Measurements from ENCODE around the gene UGT1A6. TPM values are rescaled to one million over a fixed set of nuclear protein-coding genes. Genes with fewer than 3 reads are reported as not detected.

Gene UGT1A6
- total and polyA plus RNA-seq, 2 experiments from 2014 or later: not detected

GRCh38 chr2:233712611-233713261 lies 20.0 kb downstream of the UGT1A6 start, which contains the start of gene UGT1A5:
TSS of gene UGT1A5 (plus strand) at chr2:233712907. CDS start at chr2:233712992, 85 bp downstream.
- peaks cover 6% of the 10 kb centered on the region; the same call in 1 of the 2 replicates for H3K4me1 ChIP-seq (ENCODE audit: insufficient read depth)
- H3K27me3 ChIP-seq (replicated peaks; ENCODE audit: insufficient read depth): peaks cover 64% of the 10 kb centered on the region
- TF ChIP-seq EZH2phosphoT487 (IDR thresholded peaks at IDR 0.05; ENCODE audit: insufficient read depth, low read depth) (no peak), EZH2 (IDR thresholded peaks at IDR 0.05; ENCODE audit: insufficient read depth, poor library complexity, severe bottlenecking) (no peak)
- H3K4me3 ChIP-seq: no peak within 1 kb of the TSS
- no peak for DNase-seq
- no peaks in the 10 kb centered on the region for H3F3A ChIP-seq (ENCODE audit: insufficient read depth)
- no peaks in the 10 kb centered on the region for H3K79me2 ChIP-seq (ENCODE audit: insufficient read depth)
- H3K9ac ChIP-seq: no peak within 1 kb of the TSS
- no peak within 1 kb of the TSS for H3K4me2 ChIP-seq (ENCODE audit: unreplicated experiment)
- 40 to 45% methylated on average over 14 of the region's 14 CpGs for WGBS, 2 experiments (ENCODE audit: low coverage in 1 of 2, low lambda C conversion rate in 2 of 2, missing lambda C conversion rate in 2 of 2)
- H3K27ac ChIP-seq: no peak within 1 kb of the TSS
- H2AFZ ChIP-seq: no peak within 1 kb of the TSS
- H3K9me2 ChIP-seq (ENCODE audit: insufficient read depth): no peaks in the 10 kb centered on the region
- in situ Hi-C loops (cut with MboI): loop anchor here (10.0 kb wide), 1 partner anchor 258 kb away; no protein-coding TSS in a partner anchor
- H3K36me3 ChIP-seq (ENCODE audit: low read depth): no peaks in the 10 kb centered on the region
- no peaks in the 10 kb centered on the region for H3K9me3 ChIP-seq (ENCODE audit: low read depth)
- no peaks in the 10 kb centered on the region for H4K20me1 ChIP-seq (ENCODE audit: insufficient read depth)

DNA sequence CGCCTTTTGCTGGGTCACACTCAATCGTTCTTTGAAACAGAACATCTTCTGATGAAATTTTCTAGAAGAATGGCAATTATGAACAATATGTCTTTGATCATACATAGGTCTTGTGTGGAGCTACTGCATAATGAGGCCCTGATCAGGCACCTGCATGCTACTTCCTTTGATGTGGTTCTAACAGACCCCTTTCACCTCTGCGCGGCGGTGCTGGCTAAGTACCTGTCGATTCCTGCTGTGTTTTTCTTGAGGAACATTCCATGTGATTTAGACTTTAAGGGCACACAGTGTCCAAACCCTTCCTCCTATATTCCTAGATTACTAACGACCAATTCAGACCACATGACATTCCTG lies 20.5 kb downstream of the UGT1A6 start:
- H3K36me3 ChIP-seq (ENCODE audit: low read depth): no peaks in the 10 kb centered on the region
- no peak overlapping the region for H3K9ac ChIP-seq
- H3K4me3 ChIP-seq: no peak overlapping the region
- H3K9me3 ChIP-seq (ENCODE audit: low read depth): no peaks in the 10 kb centered on the region
- peaks cover 1% of the 10 kb centered on the region; the same call in 1 of the 2 replicates for H3K4me1 ChIP-seq (ENCODE audit: insufficient read depth)
- no peak for TF ChIP-seq EZH2phosphoT487 (IDR thresholded peaks at IDR 0.05; ENCODE audit: insufficient read depth, low read depth)
- no peak for TF ChIP-seq EZH2 (IDR thresholded peaks at IDR 0.05; ENCODE audit: insufficient read depth, poor library complexity, severe bottlenecking)
- no peak for DNase-seq
- H3K4me2 ChIP-seq (ENCODE audit: unreplicated experiment): no peak overlapping the region
- no peaks in the 10 kb centered on the region for H3K9me2 ChIP-seq (ENCODE audit: insufficient read depth)
- no peak overlapping the region for H3K27ac ChIP-seq
- H3F3A ChIP-seq (ENCODE audit: insufficient read depth): no peaks in the 10 kb centered on the region
- no peaks in the 10 kb centered on the region for H3K79me2 ChIP-seq (ENCODE audit: insufficient read depth)
- no peak overlapping the region for H2AFZ ChIP-seq
- in situ Hi-C loops (cut with MboI): loop anchor here (10.0 kb wide), 1 partner anchor 258 kb away; no protein-coding TSS in a partner anchor
- WGBS, 2 experiments (ENCODE audit: low coverage in 1 of 2, low lambda C conversion rate in 2 of 2, missing lambda C conversion rate in 2 of 2): 48 to 54% methylated on average over 7 of the region's 7 CpGs
- peaks cover 65% of the 10 kb centered on the region for H3K27me3 ChIP-seq (replicated peaks; ENCODE audit: insufficient read depth)
- no peaks in the 10 kb centered on the region for H4K20me1 ChIP-seq (ENCODE audit: insufficient read depth)

GRCh38 chr2:233714121-233714520 lies 21.4 kb downstream of the UGT1A6 start:
- Histone ChIP-seq H3K79me2 (ENCODE audit: insufficient read depth) (no peaks in the 10 kb centered on the region), H3F3A (ENCODE audit: insufficient read depth) (no peaks in the 10 kb centered on the region), H3K27me3 (replicated peaks; ENCODE audit: insufficient read depth) (peaks cover 65% of the 10 kb centered on the region), H3K4me3 (no peak overlapping the region), H3K9ac (no peak overlapping the region), H4K20me1 (ENCODE audit: insufficient read depth) (no peaks in the 10 kb centered on the region), H3K9me3 (ENCODE audit: low read depth) (no peaks in the 10 kb centered on the region), H3K27ac (no peak overlapping the region), H2AFZ (no peak overlapping the region), H3K4me2 (ENCODE audit: unreplicated experiment) (no peak overlapping the region), H3K4me1 (ENCODE audit: insufficient read depth) (no peaks in the 10 kb centered on the region), H3K9me2 (ENCODE audit: insufficient read depth) (no peaks in the 10 kb centered on the region), H3K36me3 (ENCODE audit: low read depth) (no peaks in the 10 kb centered on the region)
- no peak for DNase-seq
- in situ Hi-C loops (cut with MboI): loop anchor here (10.0 kb wide), 1 partner anchor 259 kb away; no protein-coding TSS in a partner anchor
- TF ChIP-seq EZH2phosphoT487 (IDR thresholded peaks at IDR 0.05; ENCODE audit: insufficient read depth, low read depth): no peak
- TF ChIP-seq EZH2 (IDR thresholded peaks at IDR 0.05; ENCODE audit: insufficient read depth, poor library complexity, severe bottlenecking): no peak
- WGBS, 2 experiments (ENCODE audit: low coverage in 1 of 2, low lambda C conversion rate in 2 of 2, missing lambda C conversion rate in 2 of 2): 60 to 74% methylated on average over 2 of the region's 2 CpGs

GRCh38 chr2:233718552-233718951 lies 25.9 kb downstream of the UGT1A6 start, which contains the start of gene UGT1A4:
TSS of gene UGT1A4 (plus strand) at chr2:233718736. CDS start at chr2:233718821, 85 bp downstream.
- Histone ChIP-seq H3K79me2 (ENCODE audit: insufficient read depth) (no peaks in the 10 kb centered on the region), H3K4me3 (no peak within 1 kb of the TSS), H3F3A (ENCODE audit: insufficient read depth) (no peaks in the 10 kb centered on the region), H3K4me2 (ENCODE audit: unreplicated experiment) (no peak within 1 kb of the TSS), H3K4me1 (ENCODE audit: insufficient read depth) (no peaks in the 10 kb centered on the region), H3K27me3 (replicated peaks; ENCODE audit: insufficient read depth) (peaks cover 45% of the 10 kb centered on the region), H2AFZ (no peak within 1 kb of the TSS), H4K20me1 (ENCODE audit: insufficient read depth) (no peaks in the 10 kb centered on the region), H3K27ac (no peak within 1 kb of the TSS), H3K9me3 (ENCODE audit: low read depth) (no peaks in the 10 kb centered on the region), H3K36me3 (ENCODE audit: low read depth) (no peaks in the 10 kb centered on the region), H3K9me2 (ENCODE audit: insufficient read depth) (no peaks in the 10 kb centered on the region), H3K9ac (no peak within 1 kb of the TSS)
- 52 to 58% methylated on average over 7 of the region's 7 CpGs for WGBS, 2 experiments (ENCODE audit: low coverage in 1 of 2, low lambda C conversion rate in 2 of 2, missing lambda C conversion rate in 2 of 2)
- no peak for DNase-seq
- TF ChIP-seq EZH2 (IDR thresholded peaks at IDR 0.05; ENCODE audit: insufficient read depth, poor library complexity, severe bottlenecking): no peak
- no peak for TF ChIP-seq EZH2phosphoT487 (IDR thresholded peaks at IDR 0.05; ENCODE audit: insufficient read depth, low read depth)
- in situ Hi-C loops (cut with MboI): loop anchor here (10.0 kb wide), 1 partner anchor 264 kb away; no protein-coding TSS in a partner anchor

Measured in GM23248 (cell line).